Measurements from ENCODE around the gene TNIP1. TPM values are rescaled to one million over a fixed set of nuclear protein-coding genes. Genes with fewer than 3 reads are reported as not detected.

TNIP1 gene
- polyA plus RNA-seq, 3 donors = 62.7 to 264 (median 97.5) TPM

DNA sequence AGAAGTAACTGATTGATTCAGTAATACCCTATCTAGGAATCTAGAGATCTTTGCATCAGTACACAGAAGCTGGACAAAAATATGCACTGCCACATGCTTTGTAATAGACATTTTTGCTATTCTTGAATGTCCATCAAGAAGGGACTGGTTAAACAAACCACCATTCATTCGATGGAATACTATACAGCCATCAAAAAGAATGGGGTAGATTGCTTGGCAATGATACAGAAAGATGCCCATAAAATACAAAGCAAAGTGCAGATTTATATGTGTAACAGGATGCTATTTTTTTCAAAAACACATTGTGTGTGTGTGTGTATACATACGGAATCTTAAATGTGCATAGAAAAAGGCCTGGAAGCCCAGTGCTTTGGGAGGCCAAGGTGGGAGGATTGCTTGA lies 7.6 kb downstream of the TNIP1 start:
- 96 to 98% (median 97%) methylated on average over 2 of the region's 2 CpGs for WGBS, 3 donors
- H3K27ac ChIP-seq (ENCODE audit: low read depth, low read length) = no peak overlapping the region

- H3K27ac ChIP-seq (ENCODE audit: low read depth, low read length) = no peak overlapping the region
- 88 to 91% (median 89%) methylated on average over 5 of the region's 5 CpGs for WGBS, 3 donors
Measured at GRCh38 chr5:151072630-151073025, 8.2 kb downstream of the TNIP1 start.

DNA sequence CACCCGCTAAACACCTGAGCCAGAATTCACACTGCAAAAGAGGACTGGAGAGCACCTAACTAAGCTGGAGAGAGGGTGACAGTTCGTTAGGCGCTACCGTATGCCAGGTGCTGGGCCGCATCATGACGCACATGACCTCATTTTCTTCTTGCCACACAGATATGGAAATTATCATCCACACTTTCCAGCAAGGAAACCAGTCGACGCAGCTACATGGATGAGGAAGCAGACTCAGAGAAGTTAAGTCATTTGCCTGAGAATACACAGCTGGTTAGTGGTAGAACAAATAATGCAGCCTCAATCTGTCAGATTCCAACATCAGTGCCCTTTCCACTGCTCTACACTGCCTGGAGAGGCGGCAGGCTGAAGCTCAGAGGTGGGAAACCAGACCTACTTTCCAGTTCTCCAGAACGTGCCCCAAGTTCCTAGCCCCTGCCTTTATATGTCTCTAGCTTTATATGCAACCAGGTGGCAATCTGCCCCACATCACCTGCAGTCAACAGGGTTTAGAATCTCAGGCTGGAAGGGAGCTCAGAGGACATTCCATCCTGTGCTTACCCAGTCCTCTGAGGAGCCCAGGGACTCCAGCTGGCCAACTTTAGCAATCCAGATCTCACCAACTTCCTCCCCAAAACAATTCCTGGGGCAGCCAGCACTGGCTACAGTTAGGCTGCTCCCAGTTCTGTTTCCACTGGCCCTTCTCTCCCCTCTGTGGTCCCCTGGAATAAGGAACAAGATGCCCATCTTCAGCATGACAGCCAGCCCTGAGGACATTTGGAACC lies 8.8 kb downstream of the TNIP1 start:
- no peak overlapping the region for H3K27ac ChIP-seq (ENCODE audit: low read depth, low read length)

GRCh38 chr5:151071021-151071420 lies 9.8 kb downstream of the TNIP1 start:
- no peak overlapping the region for H3K27ac ChIP-seq (ENCODE audit: low read depth, low read length)

More for the DNA sequence above, 8.8 kb downstream of the TNIP1 start:
- 81 to 94% (median 91%) methylated on average over 10 of the region's 10 CpGs for WGBS, 3 donors

DNA sequence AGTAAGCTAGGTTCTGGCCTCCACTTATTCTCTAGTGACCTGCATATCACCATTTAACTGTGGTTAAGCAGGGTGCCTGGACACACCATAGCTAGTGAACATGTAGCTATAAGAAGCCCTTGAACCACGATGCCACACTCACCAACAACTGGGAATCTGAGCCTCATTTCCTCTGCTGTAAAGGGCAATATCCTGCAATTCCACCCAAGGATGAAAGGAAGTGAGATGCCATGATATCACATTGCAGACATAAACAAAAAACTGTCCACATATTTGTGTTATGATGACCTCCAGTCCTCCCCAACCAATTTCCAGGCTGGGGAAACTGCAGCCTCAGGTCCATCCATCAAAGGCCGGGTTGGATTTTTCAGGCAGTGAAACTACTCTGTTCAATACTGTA lies 10.4 kb downstream of the TNIP1 start:
- 61 to 75% (median 71%) methylated on average over 2 of the region's 2 CpGs for WGBS, 3 donors
- H3K27ac ChIP-seq (ENCODE audit: low read depth, low read length) = no peak overlapping the region

More at GRCh38 chr5:151071021-151071420, 9.8 kb downstream of the TNIP1 start:
- 96 to 97% (median 97%) methylated on average over 4 of the region's 4 CpGs for WGBS, 3 donors

GRCh38 chr5:151068433-151069197 lies 12.2 kb downstream of the TNIP1 start:
- WGBS, 3 donors = 36 to 56% (median 41%) methylated on average over 12 of the region's 12 CpGs

GRCh38 chr5:151067632-151068432 lies 13.0 kb downstream of the TNIP1 start:
- 67 to 87% (median 68%) methylated on average over 14 of the region's 14 CpGs for WGBS, 3 donors

More at GRCh38 chr5:151068433-151069197, 12.2 kb downstream of the TNIP1 start:
- no peak overlapping the region for H3K27ac ChIP-seq (ENCODE audit: low read depth, low read length)

GRCh38 chr5:151066920-151067319 lies 13.9 kb downstream of the TNIP1 start:
- 81 to 90% (median 82%) methylated on average over 6 of the region's 6 CpGs for WGBS, 3 donors

More at GRCh38 chr5:151067632-151068432, 13.0 kb downstream of the TNIP1 start:
- no peak overlapping the region for H3K27ac ChIP-seq (ENCODE audit: low read depth, low read length)

DNA sequence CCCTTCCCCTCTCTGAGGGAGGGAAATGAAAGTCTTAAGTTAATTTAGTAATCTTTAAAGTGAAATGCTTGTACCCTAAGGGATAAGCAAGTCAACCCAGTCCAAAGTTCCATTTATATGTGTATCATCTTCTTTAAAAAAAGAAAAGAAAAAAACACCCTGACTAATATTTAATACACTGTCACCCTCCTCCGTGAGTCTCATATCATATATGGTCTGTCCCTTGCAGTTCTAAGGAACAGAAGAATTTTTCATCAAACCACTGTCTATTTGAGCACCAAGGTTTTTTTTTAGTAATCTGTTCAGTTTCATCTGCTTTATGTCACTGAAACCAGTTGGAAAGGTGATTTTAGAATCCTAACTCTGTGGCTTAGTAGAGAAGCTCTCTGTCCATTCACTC lies 15.2 kb downstream of the TNIP1 start:
- 90 to 95% (median 94%) methylated on average over 1 of the region's 1 CpG for WGBS, 3 donors
- H3K27ac ChIP-seq (ENCODE audit: low read depth, low read length) = no peak overlapping the region

More at GRCh38 chr5:151066920-151067319, 13.9 kb downstream of the TNIP1 start:
- no peak overlapping the region for H3K27ac ChIP-seq (ENCODE audit: low read depth, low read length)

DNA sequence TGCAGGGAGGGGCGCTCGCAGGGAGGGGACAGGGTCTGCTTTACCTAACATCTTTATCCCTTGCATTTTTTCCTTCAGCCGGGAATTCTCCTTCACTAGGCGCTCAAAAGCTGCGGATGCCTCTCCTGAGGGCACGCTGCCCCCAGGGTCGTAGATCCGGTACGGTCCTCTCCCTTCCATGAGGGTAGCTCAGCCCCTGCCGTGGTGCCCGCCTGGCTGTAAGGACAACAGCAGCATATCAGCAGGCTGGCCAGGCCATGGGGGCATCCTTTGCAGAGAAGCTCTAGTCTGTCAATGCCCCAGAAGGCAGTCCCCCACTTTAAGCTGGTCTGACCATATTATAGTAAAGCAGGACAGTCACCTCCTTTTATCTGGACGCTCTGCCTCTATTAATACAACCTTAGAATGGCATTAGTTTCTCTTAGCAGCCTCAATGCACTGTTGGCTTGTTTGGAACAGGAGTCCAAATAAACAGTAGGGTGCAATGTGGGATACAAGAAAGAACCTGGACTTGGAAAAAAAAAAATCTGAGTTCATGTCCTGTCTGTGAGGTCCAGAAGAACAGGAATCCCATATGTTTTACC lies 15.8 kb downstream of the TNIP1 start:
- 97% methylated on average over 11 to 12 of the region's 12 CpGs for WGBS, 3 donors
- no peak overlapping the region for H3K27ac ChIP-seq (ENCODE audit: low read depth, low read length)

- H3K27ac ChIP-seq (ENCODE audit: low read depth, low read length) = no peak overlapping the region
- 42 to 73% (median 45%) methylated on average over 17 of the region's 17 CpGs for WGBS, 3 donors
Measured at GRCh38 chr5:151063142-151063989, 17.5 kb downstream of the TNIP1 start.

DNA sequence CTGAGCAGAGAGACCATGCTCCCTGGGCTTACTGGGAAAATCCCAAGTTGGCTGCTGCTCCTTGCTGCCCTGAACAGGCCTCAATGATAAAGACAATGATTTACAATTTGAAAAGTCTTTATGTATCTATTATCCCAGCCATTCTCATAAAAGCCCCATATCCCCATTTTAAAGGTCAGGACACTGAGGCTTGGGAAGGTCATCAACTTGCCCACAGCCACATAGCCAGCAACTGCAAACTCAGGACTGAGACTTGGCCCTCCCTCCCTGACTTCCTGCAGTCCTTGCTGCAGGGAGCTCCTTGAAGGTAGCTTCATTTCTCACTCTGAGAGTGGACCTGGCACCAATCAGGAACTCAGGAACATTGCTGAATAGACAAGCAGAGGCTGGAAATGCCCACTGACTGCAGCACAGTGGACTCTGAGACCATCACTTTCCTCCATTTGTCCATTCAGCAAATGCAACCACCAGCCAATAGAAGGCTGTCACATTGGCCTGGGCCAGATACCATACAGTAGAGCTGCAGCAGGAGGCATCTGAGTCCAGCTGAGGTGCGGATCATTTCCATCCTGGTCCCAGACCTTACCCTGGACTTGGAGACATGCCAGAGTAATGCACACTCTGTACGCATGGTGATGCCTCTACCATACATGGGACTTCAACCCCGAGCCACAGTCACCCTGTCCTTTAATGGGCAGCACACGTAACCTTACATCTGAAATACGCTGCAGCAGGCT lies 18.3 kb downstream of the TNIP1 start:
- WGBS, 3 donors = 91 to 97% (median 95%) methylated on average over 5 of the region's 5 CpGs
- no peak overlapping the region for H3K27ac ChIP-seq (ENCODE audit: low read depth, low read length)

DNA sequence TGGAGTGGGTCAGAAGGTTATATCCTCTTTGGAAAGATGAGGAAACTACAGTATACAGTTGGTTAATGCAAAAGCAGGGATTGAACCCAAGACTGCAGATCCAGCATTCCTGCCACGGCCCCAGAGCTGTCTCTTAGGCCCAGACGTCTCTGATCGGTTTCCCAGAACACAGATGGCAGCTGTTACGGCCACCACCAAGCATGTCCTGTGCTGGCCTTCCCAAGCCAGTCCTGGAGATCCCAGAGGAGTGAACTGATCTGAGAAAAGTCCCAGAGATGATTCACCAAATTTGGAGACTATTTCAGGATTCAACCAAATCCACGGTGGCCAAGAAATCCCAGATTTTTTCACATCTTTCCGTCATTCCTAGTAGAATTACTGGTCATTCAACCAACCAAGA lies 20.1 kb downstream of the TNIP1 start:
- WGBS, 3 donors = 60 to 77% (median 67%) methylated on average over 6 of the region's 6 CpGs

DNA sequence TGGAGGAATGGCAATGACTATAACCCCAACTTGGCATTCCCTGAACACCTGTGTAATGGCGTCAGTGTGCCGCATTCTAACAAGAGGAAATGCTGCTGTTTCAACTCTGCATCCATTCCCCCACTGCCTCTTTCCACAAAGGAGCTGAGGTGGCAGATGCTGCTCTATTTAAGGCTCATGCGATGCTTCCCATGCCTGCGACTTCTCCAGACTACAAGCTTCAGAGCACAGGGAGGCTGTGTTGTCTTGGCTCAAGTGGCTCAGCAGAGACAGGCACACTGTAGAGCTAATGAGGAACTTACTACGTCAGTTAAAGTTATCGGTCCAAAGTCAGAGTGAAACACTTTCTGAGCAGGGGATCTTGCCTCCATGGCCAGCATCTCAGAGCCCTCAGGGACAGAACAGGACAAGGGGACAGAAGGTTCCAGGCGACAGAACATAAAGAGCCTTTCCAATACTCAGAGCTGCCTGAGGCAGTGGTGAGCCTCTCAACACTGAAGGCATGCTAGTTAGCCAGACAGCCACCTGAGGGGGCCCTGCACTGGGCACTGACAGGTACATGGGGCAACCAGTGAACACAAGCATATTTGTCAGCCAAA lies 21.8 kb downstream of the TNIP1 start:
- H3K27ac ChIP-seq (ENCODE audit: low read depth, low read length) = no peak overlapping the region

More for the DNA sequence above, 20.1 kb downstream of the TNIP1 start:
- H3K27ac ChIP-seq (ENCODE audit: low read depth, low read length) = no peak overlapping the region

GRCh38 chr5:151058301-151058700 lies 22.5 kb downstream of the TNIP1 start:
- no peak overlapping the region for H3K27ac ChIP-seq (ENCODE audit: low read depth, low read length)
- WGBS, 3 donors = 77 to 93% (median 83%) methylated on average over 5 of the region's 5 CpGs

More for the DNA sequence above, 21.8 kb downstream of the TNIP1 start:
- 67 to 94% (median 78%) methylated on average over 7 of the region's 7 CpGs for WGBS, 3 donors

Data from adipose tissue (tissue), 3 donors.